ENCODE measurements around the gene DHX30. TPM values are rescaled to one million over a fixed set of nuclear protein-coding genes. Genes with fewer than 3 reads are reported as not detected.
A peak's percentile ranks its signal among the peaks of the same experiment; 100 is the strongest.

DHX30 gene
- total RNA-seq, 3 donors from 2014 or later (not counting 1 experiment from before 2014, with no cell fraction given): 72.0 to 83.4 (median 82.1) TPM

- no peaks in the 10 kb centered on the region for H3K27me3 Mint-ChIP-seq (ENCODE audit: low read depth in 2 of 2)
- no peaks in the 10 kb centered on the region for H3K9me3 Mint-ChIP-seq
- Histone ChIP-seq H3K27ac (ENCODE audit: low read length) (no peak overlapping the region), H3K36me3 (ENCODE audit: control insufficient read depth, insufficient read depth, low read length) (peaks cover 63% of the 10 kb centered on the region), H3K4me3 (ENCODE audit: low read length) (no peak overlapping the region), H3K4me1 (ENCODE audit: control insufficient read depth, insufficient read depth, low read length) (no peaks in the 10 kb centered on the region), H3K9me3 (ENCODE audit: control insufficient read depth, insufficient read depth, low read length) (no peaks in the 10 kb centered on the region), H3K27me3 (ENCODE audit: control insufficient read depth, insufficient read depth, low read length) (no peaks in the 10 kb centered on the region)
- ATAC-seq (no peak), DNase-seq (no peak)
- WGBS (ENCODE audit: insufficient coverage): 92% methylated on average over 9 of the region's 12 CpGs
- H3K27ac Mint-ChIP-seq: peak overlapping the region in 1 of 2 donors; percentile 81
- TF ChIP-seq, protein P1, sequence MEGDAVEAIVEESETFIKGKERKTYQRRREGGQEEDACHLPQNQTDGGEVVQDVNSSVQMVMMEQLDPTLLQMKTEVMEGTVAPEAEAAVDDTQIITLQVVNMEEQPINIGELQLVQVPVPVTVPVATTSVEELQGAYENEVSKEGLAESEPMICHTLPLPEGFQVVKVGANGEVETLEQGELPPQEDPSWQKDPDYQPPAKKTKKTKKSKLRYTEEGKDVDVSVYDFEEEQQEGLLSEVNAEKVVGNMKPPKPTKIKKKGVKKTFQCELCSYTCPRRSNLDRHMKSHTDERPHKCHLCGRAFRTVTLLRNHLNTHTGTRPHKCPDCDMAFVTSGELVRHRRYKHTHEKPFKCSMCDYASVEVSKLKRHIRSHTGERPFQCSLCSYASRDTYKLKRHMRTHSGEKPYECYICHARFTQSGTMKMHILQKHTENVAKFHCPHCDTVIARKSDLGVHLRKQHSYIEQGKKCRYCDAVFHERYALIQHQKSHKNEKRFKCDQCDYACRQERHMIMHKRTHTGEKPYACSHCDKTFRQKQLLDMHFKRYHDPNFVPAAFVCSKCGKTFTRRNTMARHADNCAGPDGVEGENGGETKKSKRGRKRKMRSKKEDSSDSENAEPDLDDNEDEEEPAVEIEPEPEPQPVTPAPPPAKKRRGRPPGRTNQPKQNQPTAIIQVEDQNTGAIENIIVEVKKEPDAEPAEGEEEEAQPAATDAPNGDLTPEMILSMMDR (IDR thresholded peaks at IDR 0.05): no peak
- intact Hi-C loops (cut with micrococcal nuclease): no loop called here
- no peaks in the 10 kb centered on the region for H3K36me3 Mint-ChIP-seq
- H3K4me3 Mint-ChIP-seq: no peak overlapping the region
- no peaks in the 10 kb centered on the region for H3K4me1 Mint-ChIP-seq
Measured at GRCh38 chr3:47851888-47852603, 49.1 kb downstream of the DHX30 start.

DNA sequence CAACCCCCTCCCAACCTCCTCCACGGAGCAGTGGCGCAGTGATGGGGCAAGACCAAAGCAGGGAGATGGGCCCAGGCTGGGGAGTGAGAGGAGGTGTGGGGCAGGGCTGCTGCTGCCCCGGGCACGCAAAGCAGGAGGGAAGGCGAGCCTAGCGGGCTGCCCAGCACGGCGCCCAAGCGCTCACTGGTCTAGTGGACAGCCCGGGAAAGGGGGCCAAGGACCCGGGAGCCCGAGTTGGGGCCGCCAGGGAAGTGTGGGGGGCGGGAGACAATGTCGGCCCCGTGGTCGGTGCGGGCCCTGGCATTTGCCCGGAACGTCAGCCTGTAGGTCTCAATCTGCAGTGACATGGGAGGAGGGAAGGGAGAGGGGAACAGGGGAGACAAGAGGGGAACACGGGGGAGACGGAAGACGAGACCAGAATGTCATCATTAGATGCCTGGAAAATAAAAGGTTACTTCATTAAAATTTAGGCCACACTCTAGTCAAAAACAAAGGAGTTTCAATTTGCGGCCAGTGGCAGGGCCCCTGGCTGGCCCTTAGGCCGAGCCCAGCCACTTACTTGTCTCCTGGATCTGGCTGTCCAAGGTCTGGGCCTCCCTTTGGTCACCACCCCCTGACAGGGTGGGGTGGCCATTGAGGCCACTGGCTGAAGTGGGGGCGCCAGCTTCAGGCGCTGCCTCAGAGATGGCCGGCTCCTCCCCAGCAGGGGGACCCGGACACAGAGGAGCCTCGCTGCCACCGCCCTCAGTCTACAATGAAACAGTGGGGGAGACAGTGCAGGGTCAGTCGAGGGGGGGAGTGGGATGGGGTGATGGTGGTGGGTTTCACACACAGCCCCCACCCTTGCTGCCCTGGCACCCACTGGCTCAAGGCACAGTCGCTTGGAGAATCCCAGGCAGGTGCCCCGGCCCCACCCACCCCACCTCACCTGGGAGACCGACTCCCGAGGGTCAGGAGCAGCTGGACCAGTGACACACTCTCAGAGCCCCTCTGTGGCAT lies 50.0 kb downstream of the DHX30 start:
- Histone ChIP-seq H3K27me3 (ENCODE audit: control insufficient read depth, insufficient read depth, low read length) (no peaks in the 10 kb centered on the region), H3K4me1 (ENCODE audit: control insufficient read depth, insufficient read depth, low read length) (no peaks in the 10 kb centered on the region), H3K4me3 (ENCODE audit: low read length) (no peak overlapping the region), H3K27ac (ENCODE audit: low read length) (no peak overlapping the region), H3K36me3 (ENCODE audit: control insufficient read depth, insufficient read depth, low read length) (peaks cover 57% of the 10 kb centered on the region), H3K9me3 (ENCODE audit: control insufficient read depth, insufficient read depth, low read length) (no peaks in the 10 kb centered on the region)
- no peak for DNase-seq
- Mint-ChIP-seq H3K4me3 (no peak overlapping the region), H3K27me3 (ENCODE audit: low read depth in 2 of 2) (no peaks in the 10 kb centered on the region), H3K4me1 (no peaks in the 10 kb centered on the region), H3K36me3 (no peaks in the 10 kb centered on the region), H3K9me3 (no peaks in the 10 kb centered on the region), H3K27ac (peak overlapping the region in 1 of 2 donors; percentile 81)
- no peak for ATAC-seq
- WGBS (ENCODE audit: insufficient coverage): 98% methylated on average over 35 of the region's 36 CpGs
- TF ChIP-seq, protein P1 (IDR thresholded peaks at IDR 0.05): no peak
- intact Hi-C loops (cut with micrococcal nuclease): no loop called here

DNA sequence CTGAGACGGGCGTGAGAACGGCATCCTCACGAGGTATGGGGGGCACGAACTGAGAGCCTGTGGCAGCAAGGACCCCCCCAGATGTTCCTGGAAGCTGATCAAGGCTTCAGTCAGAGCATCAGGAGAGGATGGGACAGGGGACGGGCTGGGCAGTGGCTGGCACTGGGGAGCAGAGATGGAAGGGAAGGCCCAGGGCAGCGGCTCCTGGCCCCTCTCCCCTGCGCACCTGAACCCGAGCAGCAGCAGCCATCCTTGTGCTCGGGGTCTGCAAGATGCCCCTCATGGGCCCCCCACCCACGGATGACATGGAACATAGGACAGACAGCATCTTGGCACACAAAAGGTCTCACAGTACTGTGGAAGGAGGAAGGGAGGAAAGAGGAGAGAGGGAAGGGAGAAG lies 51.3 kb downstream of the DHX30 start:
- H3K36me3 ChIP-seq (ENCODE audit: control insufficient read depth, insufficient read depth, low read length): peaks cover 47% of the 10 kb centered on the region
- ATAC-seq: no peak
- Mint-ChIP-seq H3K36me3 (no peaks in the 10 kb centered on the region), H3K9me3 (no peaks in the 10 kb centered on the region), H3K4me3 (no peak overlapping the region), H3K27ac (no peak overlapping the region), H3K27me3 (ENCODE audit: low read depth in 2 of 2) (no peaks in the 10 kb centered on the region), H3K4me1 (no peaks in the 10 kb centered on the region)
- H3K27ac ChIP-seq (ENCODE audit: low read length): no peak overlapping the region
- H3K9me3 ChIP-seq (ENCODE audit: control insufficient read depth, insufficient read depth, low read length): no peaks in the 10 kb centered on the region
- no peaks in the 10 kb centered on the region for H3K4me1 ChIP-seq (ENCODE audit: control insufficient read depth, insufficient read depth, low read length)
- H3K27me3 ChIP-seq (ENCODE audit: control insufficient read depth, insufficient read depth, low read length): no peaks in the 10 kb centered on the region
- no peak overlapping the region for H3K4me3 ChIP-seq (ENCODE audit: low read length)
- no peak for DNase-seq
- WGBS (ENCODE audit: insufficient coverage): 96% methylated on average over 11 of the region's 11 CpGs
- TF ChIP-seq, protein P1 (IDR thresholded peaks at IDR 0.05): no peak
- intact Hi-C loops (cut with micrococcal nuclease): no loop called here
